ENCODE measurements around the gene SPAG6. TPM values are rescaled to one million over a fixed set of nuclear protein-coding genes. Genes with fewer than 3 reads are reported as not detected.

Gene SPAG6
- total and polyA plus RNA-seq, 2 of the 4 experiments (the other 2 are of a cell fraction), result not detected

GRCh38 chr10:22427890-22428571, 82.7 kb downstream of the SPAG6 start:
- Histone ChIP-seq H4K5ac (ENCODE audit: low read depth, low read length) (no peak overlapping the region), H4K8ac (ENCODE audit: low read depth in 2 of 2, low read length in 2 of 2) (no peak overlapping the region), H2AK9ac (replicated peaks; ENCODE audit: low read depth, low read length, poor library complexity) (no peak overlapping the region), H4K91ac (ENCODE audit: insufficient read depth, low read depth, low read length) (no peak overlapping the region), H3K27ac (ENCODE audit: insufficient read depth, low read length) (no peak overlapping the region), H3K4me2 (ENCODE audit: low read depth, low read length) (peak overlapping the region; percentile 5), H2AK5ac (ENCODE audit: low read depth, low read length) (no peak overlapping the region), H2AFZ (replicated peaks; ENCODE audit: low read length, poor library complexity) (no peak overlapping the region), H3K23ac (ENCODE audit: low read depth, low read length) (no peak overlapping the region), H3K9me1 (ENCODE audit: insufficient read depth, low read length) (peaks cover 5% of the 10 kb centered on the region; the same call in 1 of the 2 replicates), H3K4me3 (ENCODE audit: insufficient read depth, low read depth, low read length) (no peak overlapping the region), H3K18ac (ENCODE audit: low read depth, low read length) (no peak overlapping the region), H4K20me1 (ENCODE audit: insufficient read depth, low read length) (no peaks in the 10 kb centered on the region), H2BK15ac (ENCODE audit: low read depth, low read length) (no peak overlapping the region), H3K9me3 (ENCODE audit: control insufficient read depth, insufficient read depth, low read length) (no peaks in the 10 kb centered on the region), H2BK5ac (ENCODE audit: low read depth, low read length, poor library complexity, severe bottlenecking) (no peak overlapping the region), H3K4me1 (ENCODE audit: control insufficient read depth, insufficient read depth, low read length) (peaks cover 7% of the 10 kb centered on the region), H3K4ac (ENCODE audit: low read depth, low read length) (no peak overlapping the region), H3K9ac (ENCODE audit: low read depth, low read length) (no peak overlapping the region), H3K14ac (replicated peaks; ENCODE audit: low read depth, low read length) (no peak overlapping the region), H3K36me3 (ENCODE audit: control insufficient read depth, insufficient read depth, low read length) (no peaks in the 10 kb centered on the region), H3K56ac (ENCODE audit: extremely low read depth, insufficient read depth, low read length) (no peak overlapping the region), H3K27me3 (ENCODE audit: control insufficient read depth, insufficient read depth, low read length) (no peaks in the 10 kb centered on the region; the same call in 1 of the 2 replicates), H3K79me1 (ENCODE audit: low read depth in 1 of 2, low read length in 2 of 2) (no peaks in the 10 kb centered on the region), H2BK120ac (ENCODE audit: low read depth, low read length) (no peak overlapping the region), H2BK20ac (ENCODE audit: low read depth, low read length) (no peak overlapping the region)
- dilution Hi-C loops (cut with HindIII; ENCODE audit: low sequenced_read_pairs, unreplicated experiment), result no loop called here
- in situ Hi-C loops (cut with MboI; ENCODE audit: low sequenced_read_pairs), result loop anchor here (25.0 kb wide), 1 partner anchor 916 kb away; no protein-coding TSS in a partner anchor
- ATAC-seq (ENCODE audit: low read depth), result peak; percentile 67
- no TSS peak for BruUV-seq (replicated peaks)
- CTCF ChIA-PET, result no interaction called here
- WGBS, 2 experiments (ENCODE audit: extremely low coverage in 2 of 2, insufficient read length in 1 of 2), result no CpG with 5 or more reads among the region's 6 CpGs
- intact Hi-C loops (cut with micrococcal nuclease), result loop anchor here (5.0 kb wide), 1 partner anchor 201 kb away; no protein-coding TSS in a partner anchor
- POLR2A ChIA-PET (ENCODE audit: unreplicated experiment), result no interaction called here
- peak; percentile 35 for TF ChIP-seq RCOR1 (IDR thresholded peaks at IDR 0.05; ENCODE audit: insufficient replicate concordance, low read length)
- TF ChIP-seq FOS (IDR thresholded peaks at IDR 0.05; ENCODE audit: low read depth, low read length), result 0 out of 2 replicates have a peak, but pooled peaks have one; percentile 40
- no peak for TF ChIP-seq CHD1 (IDR thresholded peaks at IDR 0.05; ENCODE audit: low read depth, low read length)
- peak; percentile 90 for DNase-seq
